ENCODE measurements around the gene PTH1R.

DNA sequence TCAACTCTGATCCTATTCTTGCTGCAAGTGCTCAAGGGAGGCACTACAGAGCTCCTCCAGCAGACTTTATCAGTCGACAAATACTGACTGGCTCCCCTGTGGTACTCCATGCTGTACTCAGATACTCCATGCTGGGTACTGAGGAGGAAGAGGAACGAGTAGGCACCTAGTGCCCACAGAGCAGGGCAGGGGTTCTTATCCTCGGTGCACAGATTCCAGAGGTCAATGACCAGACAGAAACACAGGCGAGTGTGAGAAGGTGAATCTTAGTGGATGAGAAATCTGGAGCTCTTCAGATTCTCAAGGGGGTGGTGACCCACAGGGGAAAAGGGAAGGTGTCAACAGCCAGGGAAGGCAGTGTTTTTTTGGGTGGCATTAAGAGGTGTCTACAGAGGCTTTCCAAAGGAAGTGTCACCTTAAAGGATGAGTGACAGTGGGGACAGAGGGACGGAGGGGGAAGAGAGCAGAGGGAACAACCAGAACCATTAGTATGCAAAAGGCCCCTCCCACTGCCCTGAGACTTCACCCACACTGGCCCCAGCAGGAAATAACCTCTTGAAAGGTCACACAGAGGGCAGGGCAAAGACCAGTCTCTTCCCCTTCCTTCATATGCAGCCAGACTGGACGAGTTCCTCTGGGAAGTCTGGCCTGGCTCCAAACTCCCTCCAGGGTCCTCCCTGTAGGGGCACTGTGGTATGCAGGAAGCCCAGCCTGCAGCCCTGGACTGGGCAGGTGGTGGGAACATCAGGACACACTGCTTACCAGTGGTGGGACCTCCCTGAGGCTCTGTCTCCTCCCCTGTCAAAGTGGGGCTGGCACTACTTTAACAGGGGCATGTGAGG is 71.5 kb downstream of the PTH1R start:
- TF ChIP-seq, protein P1, sequence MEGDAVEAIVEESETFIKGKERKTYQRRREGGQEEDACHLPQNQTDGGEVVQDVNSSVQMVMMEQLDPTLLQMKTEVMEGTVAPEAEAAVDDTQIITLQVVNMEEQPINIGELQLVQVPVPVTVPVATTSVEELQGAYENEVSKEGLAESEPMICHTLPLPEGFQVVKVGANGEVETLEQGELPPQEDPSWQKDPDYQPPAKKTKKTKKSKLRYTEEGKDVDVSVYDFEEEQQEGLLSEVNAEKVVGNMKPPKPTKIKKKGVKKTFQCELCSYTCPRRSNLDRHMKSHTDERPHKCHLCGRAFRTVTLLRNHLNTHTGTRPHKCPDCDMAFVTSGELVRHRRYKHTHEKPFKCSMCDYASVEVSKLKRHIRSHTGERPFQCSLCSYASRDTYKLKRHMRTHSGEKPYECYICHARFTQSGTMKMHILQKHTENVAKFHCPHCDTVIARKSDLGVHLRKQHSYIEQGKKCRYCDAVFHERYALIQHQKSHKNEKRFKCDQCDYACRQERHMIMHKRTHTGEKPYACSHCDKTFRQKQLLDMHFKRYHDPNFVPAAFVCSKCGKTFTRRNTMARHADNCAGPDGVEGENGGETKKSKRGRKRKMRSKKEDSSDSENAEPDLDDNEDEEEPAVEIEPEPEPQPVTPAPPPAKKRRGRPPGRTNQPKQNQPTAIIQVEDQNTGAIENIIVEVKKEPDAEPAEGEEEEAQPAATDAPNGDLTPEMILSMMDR (conservative IDR thresholded peaks at IDR 0.05 in 1 of 2, IDR thresholded peaks at IDR 0.05 in 1 of 2; ENCODE audit: low read depth in 1 of 2, low read length in 2 of 2), result no peak
- TF ChIP-seq EZH2 (IDR thresholded peaks at IDR 0.05; ENCODE audit: low read length, missing control alignments), result no peak
